HG02588 (cell line): ENCODE measurements around the gene RELB.

ENCODE experiments used
- ATAC-seq: cut with Tn5 transposase; IDR thresholded peaks from one replicate; pipeline ENCODE4 v1.9.1; 2021; ENCODE audit warnings: mild to moderate bottlenecking, moderate library complexity; ENCODE audit not compliant: unreplicated experiment

The RELB gene

GRCh38 chr19:45020071-45020470, 18.8 kb downstream of the RELB start:
- no peak for ATAC-seq

- ATAC-seq, result no peak
These were observed 20.7 kb downstream of the RELB start for GRCh38 chr19:45021971-45022370.

- ATAC-seq, result no peak
These were observed 21.8 kb downstream of the RELB start for GRCh38 chr19:45023048-45023447.

GRCh38 chr19:45025264-45025663, 24.0 kb downstream of the RELB start:
- ATAC-seq, result no peak

- ATAC-seq, result no peak
These were observed 26.1 kb downstream of the RELB start for GRCh38 chr19:45027371-45027770.

GRCh38 chr19:45030825-45031224, 29.6 kb downstream of the RELB start:
- no peak for ATAC-seq

- ATAC-seq, result no peak
These were observed 31.2 kb downstream of the RELB start for GRCh38 chr19:45032421-45032820.

- no peak for ATAC-seq
These were observed 34.5 kb downstream of the RELB start for GRCh38 chr19:45035755-45036154.

- no peak for ATAC-seq
These were observed 36.3 kb downstream of the RELB start for GRCh38 chr19:45037393-45038169.

- peak; percentile 82 for ATAC-seq
These were observed 37.9 kb downstream of the RELB start, which contains the start of gene CLASRP for GRCh38 chr19:45038931-45039893. TSS of gene CLASRP (plus strand) at chr19:45039045. CDS start at chr19:45040213, 1,168 bp downstream.

GRCh38 chr19:45040059-45040771, 39.0 kb downstream of the RELB start:
- no peak for ATAC-seq

- no peak for ATAC-seq
These were observed 39.9 kb downstream of the RELB start for GRCh38 chr19:45041125-45041524.

GRCh38 chr19:45045671-45046353, 44.5 kb downstream of the RELB start:
- no peak for ATAC-seq

GRCh38 chr19:45046355-45046754, 45.1 kb downstream of the RELB start:
- no peak for ATAC-seq

- no peak for ATAC-seq
These were observed 46.0 kb downstream of the RELB start for GRCh38 chr19:45047188-45047797.

GRCh38 chr19:45049073-45049736, 47.9 kb downstream of the RELB start:
- ATAC-seq, result no peak

GRCh38 chr19:45050036-45050435, 48.8 kb downstream of the RELB start:
- ATAC-seq, result no peak

GRCh38 chr19:45051929-45052579, 50.8 kb downstream of the RELB start:
- no peak for ATAC-seq

- no peak for ATAC-seq
These were observed 55.6 kb downstream of the RELB start for GRCh38 chr19:45056831-45057230.
